Uterine smooth muscle cell (primary cell): ENCODE results near the gene NOL8. TPM values are rescaled to one million over a fixed set of nuclear protein-coding genes. Genes with fewer than 3 reads are reported as not detected.

ENCODE experiments used
- total RNA-seq: library from RNA; depleted of rRNA; stranded (reverse); fragments of >200 nt; gene quantifications from 2 replicates; pipeline ENCODE4 v1.2.3, GENCODE V29; 2014

Gene NOL8
- 30.8 and 39.7 TPM in 2 replicates for total RNA-seq

GRCh38 chr9:92325269-92325990 is at the start of gene NOL8, which contains the start of gene CENPP:
Gene NOL8, minus strand, starts transcription at chr9:92325350. Its CDS starts 1,189 bp downstream, at chr9:92324161.
Gene CENPP, plus strand, starts transcription at chr9:92325953.

GRCh38 chr9:92293452-92294296 is 31.5 kb downstream of the NOL8 start, which contains the start of gene IARS1:
Gene IARS1, minus strand, starts transcription at chr9:92293697. Its CDS starts 4,278 bp downstream, at chr9:92289419.

Other genes starting within 250 kb of the NOL8 start
- 97.1 and 116 TPM in 2 replicates for gene SPTLC1, start 209.9 kb downstream of the NOL8 start, total RNA-seq
- 469 and 677 TPM in 2 replicates for gene IARS1, start 31.7 kb downstream of the NOL8 start, total RNA-seq
- 2.4 and 7.2 TPM in 2 replicates for gene CENPP, start 603 bp upstream of the NOL8 start, total RNA-seq
- gene OGN, start 79.2 kb upstream of the NOL8 start, total RNA-seq = 0.33 and 0.37 TPM in 2 replicates
- gene OMD, start 99.1 kb upstream of the NOL8 start, total RNA-seq = not detected in 2 replicates
- 1.00 and 2.9 TPM in 2 replicates for gene ASPN, start 157.2 kb upstream of the NOL8 start, total RNA-seq
- gene ECM2, start 210.6 kb upstream of the NOL8 start, total RNA-seq = 1.00 and 2.4 TPM in 2 replicates